Fibroblast of the aortic adventitia (primary cell): ENCODE results near the gene ZNF80. TPM values are rescaled to one million over a fixed set of nuclear protein-coding genes. Genes with fewer than 3 reads are reported as not detected.
"Not testable (repeated sequence)": the region's sequence is repeated elsewhere in the genome, so short reads cannot be mapped to it uniquely, and the experiment has no call there.

Experiments
- DNase-seq: peaks from one replicate; pipeline ENCODE4 v3.0.0-alpha.2; 2010; ENCODE audit warnings: low read depth
- H3K4me3 ChIP-seq: 2 replicates; pipeline ENCODE4 v1.5.1; 2011; ENCODE audit warnings: low read depth, mild to moderate bottlenecking, control low read depth, low read length, moderate library complexity
- CTCF ChIP-seq: IDR thresholded peaks from 2 replicates; pipeline ENCODE4 v1.5.1; 2011; ENCODE audit warnings: mild to moderate bottlenecking, low read length, control low read depth, inconsistent platforms; ENCODE audit not compliant: insufficient read depth
- total RNA-seq: library from RNA; depleted of rRNA; stranded (reverse); fragments of >200 nt; gene quantifications from 2 replicates; pipeline ENCODE4 v1.2.3, GENCODE V29; 2012; ENCODE audit warnings: low replicate concordance

ZNF80 gene
- not detected in 2 replicates for total RNA-seq

- DNase-seq, H3K4me3 ChIP-seq: not testable (repeated sequence)
These were observed at the start of gene ZNF80 for GRCh38 chr3:114237478-114237877. Gene ZNF80, minus strand, starts transcription at chr3:114237578. Its CDS starts 504 bp downstream, at chr3:114237074.

GRCh38 chr3:114286266-114286665 is 48.9 kb upstream of the ZNF80 start:
- no peak overlapping the region for H3K4me3 ChIP-seq
- TF ChIP-seq CTCF: no peak
- DNase-seq: no peak

DNA sequence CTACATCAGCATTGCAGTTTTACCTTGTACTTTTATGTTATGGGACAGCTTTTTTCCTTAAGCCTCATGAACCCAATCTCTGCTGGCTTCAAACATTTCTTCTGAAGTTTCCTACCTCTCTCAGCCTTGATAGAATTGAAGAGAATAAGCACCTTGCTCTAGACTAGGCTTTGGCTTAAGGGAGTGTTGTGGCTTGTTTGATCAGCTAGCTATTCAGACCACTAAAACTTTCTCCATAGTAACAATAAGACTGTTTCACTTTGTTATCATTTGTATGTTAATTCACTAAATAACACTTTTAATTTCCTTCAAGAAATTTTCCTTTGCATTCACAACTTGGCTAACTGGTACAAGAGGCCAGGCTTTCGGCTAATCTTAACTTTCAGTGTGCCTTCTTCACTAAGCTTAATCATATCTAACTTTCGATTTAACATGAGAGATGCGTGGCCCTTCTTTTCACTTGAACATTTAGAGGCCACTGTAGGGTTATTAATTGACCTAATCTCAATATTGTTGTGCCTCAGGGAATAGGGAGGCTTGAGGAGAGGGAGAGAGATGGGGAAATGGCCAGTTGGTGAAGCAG is 48.4 kb upstream of the ZNF80 start:
- no peak for DNase-seq
- H3K4me3 ChIP-seq: no peak overlapping the region
- no peak for TF ChIP-seq CTCF

GRCh38 chr3:114284644-114285043 is 47.3 kb upstream of the ZNF80 start:
- no peak for TF ChIP-seq CTCF
- no peak overlapping the region for H3K4me3 ChIP-seq
- no peak for DNase-seq

GRCh38 chr3:114276856-114277255 is 39.5 kb upstream of the ZNF80 start:
- DNase-seq: not testable (repeated sequence)

GRCh38 chr3:114274929-114275328 is 37.6 kb upstream of the ZNF80 start:
- TF ChIP-seq CTCF: no peak
- DNase-seq: peak; percentile 52

More at GRCh38 chr3:114276856-114277255, 39.5 kb upstream of the ZNF80 start:
- not testable (repeated sequence) for H3K4me3 ChIP-seq

GRCh38 chr3:114272271-114272670 is 34.9 kb upstream of the ZNF80 start:
- no peak overlapping the region for H3K4me3 ChIP-seq
- no peak for TF ChIP-seq CTCF
- DNase-seq: peak; percentile 29

More at GRCh38 chr3:114274929-114275328, 37.6 kb upstream of the ZNF80 start:
- H3K4me3 ChIP-seq: no peak overlapping the region

- no peak for TF ChIP-seq CTCF
- no peak overlapping the region for H3K4me3 ChIP-seq
- DNase-seq: no peak
These were observed 32.6 kb upstream of the ZNF80 start for GRCh38 chr3:114270019-114270418.
